Small intestine (tissue), 7 donors: Measurements from ENCODE around the gene PSMD5. TPM values are rescaled to one million over a fixed set of nuclear protein-coding genes. Genes with fewer than 3 reads are reported as not detected.
A peak's percentile ranks its signal among the peaks of the same experiment; 100 is the strongest.

Experiments
- DNase-seq, 2 donors: peaks; one replicate each; pipeline versions ENCODE4 v3.0.0 to v3.0.0-alpha.2; 2013
- FAIRE-seq: peaks from 2 replicates; lab custom pipeline; 2012; peaks lifted over from hg19 to GRCh38; lab: Jason Lieb, UNC
- H3K27ac ChIP-seq, 3 donors: one replicate each; pipeline ENCODE4 v1.5.1; 2013; ENCODE audit warnings: low read length in 2 of 3, mild to moderate bottlenecking in 2 of 3, control low read depth in 1 of 3, inconsistent platforms in 1 of 3, low read depth in 1 of 3, moderate library complexity in 1 of 3
- H3K27me3 ChIP-seq, 3 donors: one replicate each; pipeline ENCODE4 v1.6.1; 2013; ENCODE audit warnings: low read length in 3 of 3, inconsistent platforms in 1 of 3; ENCODE audit not compliant: control insufficient read depth in 3 of 3, insufficient read depth in 3 of 3
- H3K36me3 ChIP-seq, 3 donors: one replicate each; pipeline ENCODE4 v1.6.1; 2013; ENCODE audit warnings: low read length in 3 of 3, inconsistent platforms in 1 of 3, low read depth in 1 of 3, mild to moderate bottlenecking in 1 of 3, moderate library complexity in 1 of 3; ENCODE audit not compliant: control insufficient read depth in 3 of 3, insufficient read depth in 2 of 3
- H3K4me1 ChIP-seq, 3 donors: one replicate each; pipeline ENCODE4 v1.6.1; 2013; ENCODE audit warnings: low read length in 2 of 3, inconsistent platforms in 1 of 3, low read depth in 1 of 3, mild to moderate bottlenecking in 1 of 3, moderate library complexity in 1 of 3; ENCODE audit not compliant: control insufficient read depth in 3 of 3, insufficient read depth in 2 of 3
- H3K4me3 ChIP-seq, 3 donors: one replicate each; pipeline ENCODE4 v1.5.1; 2013; ENCODE audit warnings: low read length in 3 of 3, control low read depth in 1 of 3, inconsistent platforms in 1 of 3, low read depth in 1 of 3, mild to moderate bottlenecking in 1 of 3, moderate library complexity in 1 of 3
- H3K9me3 ChIP-seq, 2 donors: one replicate each; pipeline ENCODE4 v1.6.1; 2013; ENCODE audit warnings: low read depth in 1 of 2, low read length in 1 of 2; ENCODE audit not compliant: control insufficient read depth in 2 of 2, insufficient read depth in 1 of 2
- WGBS, 3 donors: extraction: QIAGEN DNeasy Blood & Tissue Kit; methylation state at CpG; one replicate each; pipeline ENCODE4 v1.1.7; 2013; 5-methylcytosine and 5-hydroxymethylcytosine counted together
- polyA plus RNA-seq, 4 donors: library from polyadenylated mRNA; stranded (reverse) in 3 of 4; unstranded in 1 of 4; fragments of 200-250 nt in 3 of 4; fragments of 120-200 nt in 1 of 4; gene quantifications; one replicate each; pipeline versions ENCODE4 v1.2.1 to v1.2.3, GENCODE V29; 2013
- donor health status: healthy with polysubstance abuse.
- donor health status: control.
- donor health status: control.
- donor health status: Bipolar disorder and iron deficiency.
- donor health status: healthy.

PSMD5 gene
- polyA plus RNA-seq, 4 donors: 15.4 to 26.7 (median 16.7) TPM

GRCh38 chr9:120779227-120779626 lies 63.5 kb downstream of the PSMD5 start:
- H3K27me3 ChIP-seq: no peaks in the 10 kb centered on the region
- peaks cover 0 to 7% (median 0%) of the 10 kb centered on the region in 3 donors for H3K4me1 ChIP-seq
- H3K36me3 ChIP-seq: peaks cover under 1 to 28% (median 27%) of the 10 kb centered on the region in 3 donors
- H3K4me3 ChIP-seq: no peak overlapping the region
- no peaks in the 10 kb centered on the region for H3K9me3 ChIP-seq
- DNase-seq: no peak
- no peak for FAIRE-seq
- H3K27ac ChIP-seq: no peak overlapping the region

DNA sequence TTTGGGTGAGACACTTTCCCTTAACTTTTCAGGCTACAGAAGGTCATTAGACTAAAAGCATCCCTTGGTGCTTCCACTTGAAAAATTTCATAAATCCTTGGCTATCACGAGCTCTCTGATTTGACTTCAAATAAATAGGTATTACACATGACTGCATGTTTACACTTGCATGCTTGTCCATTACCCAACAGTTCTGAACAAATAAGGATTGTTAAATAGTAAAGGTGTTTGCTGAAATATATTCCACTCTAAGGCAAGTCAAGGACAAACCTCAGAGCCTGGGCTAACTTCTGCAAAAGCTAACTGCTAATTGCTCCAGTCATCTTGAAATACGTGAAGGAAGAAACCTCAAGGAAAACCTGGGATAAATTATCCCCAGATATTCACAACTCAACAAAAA lies 64.0 kb downstream of the PSMD5 start:
- DNase-seq: no peak
- H3K4me1 ChIP-seq: peaks cover 0 to 7% (median 0%) of the 10 kb centered on the region in 3 donors
- WGBS, 3 donors: 86 to 91% (median 90%) methylated on average over 2 of the region's 2 CpGs
- H3K9me3 ChIP-seq: no peaks in the 10 kb centered on the region
- H3K4me3 ChIP-seq: no peak overlapping the region
- no peak for FAIRE-seq
- no peaks in the 10 kb centered on the region for H3K27me3 ChIP-seq
- H3K27ac ChIP-seq: no peak overlapping the region
- H3K36me3 ChIP-seq: peaks cover 2 to 30% (median 27%) of the 10 kb centered on the region in 3 donors

DNA sequence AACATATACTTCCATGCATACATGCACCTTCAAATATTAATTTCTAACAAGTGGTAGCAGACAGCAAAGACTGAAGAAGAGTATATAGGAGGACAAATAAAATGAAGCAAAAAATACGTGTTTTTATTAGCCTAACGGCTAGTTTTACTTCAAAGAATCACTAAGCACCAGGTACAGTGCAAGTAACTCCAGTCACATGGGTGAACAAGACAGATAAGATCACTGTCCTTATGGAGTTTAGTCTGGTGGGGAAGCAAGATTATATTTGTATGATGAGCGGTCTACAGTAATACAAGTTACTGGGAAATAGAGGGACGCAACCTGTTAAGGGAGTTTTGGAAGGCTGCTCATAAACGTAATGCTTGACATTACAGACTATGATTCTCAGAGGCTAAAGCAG lies 65.5 kb downstream of the PSMD5 start:
- FAIRE-seq (no peak), DNase-seq (no peak)
- no peaks in the 10 kb centered on the region for H3K9me3 ChIP-seq
- no peak overlapping the region for H3K4me3 ChIP-seq
- 93 to 95% (median 94%) methylated on average over 5 of the region's 5 CpGs for WGBS, 3 donors
- H3K27ac ChIP-seq: no peak overlapping the region
- H3K27me3 ChIP-seq: no peaks in the 10 kb centered on the region
- H3K36me3 ChIP-seq: peaks cover 2 to 27% (median 25%) of the 10 kb centered on the region in 3 donors
- H3K4me1 ChIP-seq: peaks cover 0 to 6% (median 0%) of the 10 kb centered on the region in 3 donors

GRCh38 chr9:120776788-120777187 lies 65.9 kb downstream of the PSMD5 start:
- Histone ChIP-seq H3K27me3 (no peaks in the 10 kb centered on the region), H3K4me1 (peaks cover 0 to 6% (median 0%) of the 10 kb centered on the region in 3 donors), H3K9me3 (no peaks in the 10 kb centered on the region), H3K4me3 (no peak overlapping the region), H3K36me3 (peaks cover 2 to 28% (median 25%) of the 10 kb centered on the region in 3 donors), H3K27ac (no peak overlapping the region)
- no peak for FAIRE-seq
- DNase-seq: no peak
- 95 to 100% (median 97%) methylated on average over 1 of the region's 1 CpG for WGBS, 3 donors

DNA sequence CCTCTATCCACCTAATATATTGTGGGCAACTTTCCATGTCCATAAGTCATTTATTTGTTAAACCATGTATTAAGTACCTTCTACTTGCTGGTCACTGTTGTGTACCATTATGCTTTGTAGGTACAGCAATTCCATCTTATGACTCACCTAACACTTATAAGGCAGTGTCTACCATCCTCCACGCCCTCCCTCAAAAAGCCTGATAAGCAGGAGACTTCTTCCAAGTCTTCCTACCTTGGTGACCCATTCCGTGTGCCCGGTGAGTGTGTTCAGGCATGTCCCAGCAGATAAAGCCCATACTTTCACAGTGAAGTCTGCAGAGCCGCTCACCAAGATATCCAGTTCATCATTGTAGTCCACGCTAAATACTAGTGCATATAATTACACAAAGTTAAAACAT lies 66.9 kb downstream of the PSMD5 start:
- Histone ChIP-seq H3K9me3 (no peaks in the 10 kb centered on the region), H3K36me3 (peaks cover 6 to 32% (median 27%) of the 10 kb centered on the region in 3 donors), H3K27me3 (no peaks in the 10 kb centered on the region), H3K27ac (no peak overlapping the region), H3K4me3 (no peak overlapping the region), H3K4me1 (peaks cover 0 to 6% (median 0%) of the 10 kb centered on the region in 3 donors)
- DNase-seq (no peak), FAIRE-seq (no peak)
- 83 to 95% (median 93%) methylated on average over 5 of the region's 5 CpGs for WGBS, 3 donors

DNA sequence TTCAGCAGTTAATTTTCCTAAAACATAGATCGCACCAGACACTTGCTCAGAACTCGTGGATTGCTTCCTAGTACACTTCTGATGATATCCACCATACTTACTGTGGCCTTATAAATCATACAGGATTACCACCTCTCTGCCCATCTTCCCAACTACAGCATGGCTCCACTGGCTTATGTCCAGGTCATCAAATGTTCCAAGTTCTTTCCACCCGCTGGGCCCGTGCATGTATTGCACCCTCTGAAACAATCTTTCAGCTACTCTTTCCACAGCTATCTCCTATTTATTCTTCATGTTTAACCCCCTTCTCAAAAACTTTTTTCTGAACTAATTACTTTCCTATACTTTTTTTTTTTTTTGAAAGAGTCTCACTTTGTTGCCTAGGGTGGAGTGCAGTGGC lies 68.0 kb downstream of the PSMD5 start:
- Histone ChIP-seq H3K9me3 (no peaks in the 10 kb centered on the region), H3K27ac (no peak overlapping the region), H3K4me1 (peaks cover 0 to 9% (median 0%) of the 10 kb centered on the region in 3 donors), H3K4me3 (no peak overlapping the region), H3K36me3 (peaks cover 12 to 35% (median 29%) of the 10 kb centered on the region in 3 donors), H3K27me3 (no peaks in the 10 kb centered on the region)
- 92 to 96% (median 93%) methylated on average over 4 of the region's 4 CpGs for WGBS, 3 donors
- FAIRE-seq: no peak
- no peak for DNase-seq

DNA sequence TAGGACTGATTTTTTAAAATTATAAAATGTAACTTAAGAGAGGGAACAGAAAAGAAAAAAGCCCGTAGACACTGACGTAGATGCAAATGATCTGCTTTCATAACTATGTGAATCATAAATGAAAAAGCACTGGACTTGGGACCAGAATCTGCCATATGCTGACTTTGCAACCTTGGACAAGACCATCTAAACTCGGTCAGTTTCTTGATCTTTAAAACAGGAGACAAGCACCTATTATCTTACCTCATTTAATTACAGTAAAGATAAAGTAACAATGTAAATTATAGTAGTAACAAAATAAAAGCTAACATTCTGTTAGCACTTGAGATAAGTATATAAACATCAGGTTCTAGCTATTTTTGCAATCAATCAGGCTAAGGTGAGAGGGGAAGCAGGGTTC lies 69.5 kb downstream of the PSMD5 start:
- H3K27me3 ChIP-seq: no peaks in the 10 kb centered on the region
- FAIRE-seq (no peak), DNase-seq (peak; percentile 53 to 76)
- no peak overlapping the region for H3K4me3 ChIP-seq
- H3K4me1 ChIP-seq: peaks cover 0 to 23% (median 0%) of the 10 kb centered on the region in 3 donors
- H3K36me3 ChIP-seq: peaks cover 13 to 32% (median 22%) of the 10 kb centered on the region in 3 donors
- WGBS, 3 donors: 44 to 72% (median 46%) methylated on average over 3 of the region's 3 CpGs
- peak overlapping the region in 1 of 3 donors; percentile 66 for H3K27ac ChIP-seq
- H3K9me3 ChIP-seq: no peaks in the 10 kb centered on the region

DNA sequence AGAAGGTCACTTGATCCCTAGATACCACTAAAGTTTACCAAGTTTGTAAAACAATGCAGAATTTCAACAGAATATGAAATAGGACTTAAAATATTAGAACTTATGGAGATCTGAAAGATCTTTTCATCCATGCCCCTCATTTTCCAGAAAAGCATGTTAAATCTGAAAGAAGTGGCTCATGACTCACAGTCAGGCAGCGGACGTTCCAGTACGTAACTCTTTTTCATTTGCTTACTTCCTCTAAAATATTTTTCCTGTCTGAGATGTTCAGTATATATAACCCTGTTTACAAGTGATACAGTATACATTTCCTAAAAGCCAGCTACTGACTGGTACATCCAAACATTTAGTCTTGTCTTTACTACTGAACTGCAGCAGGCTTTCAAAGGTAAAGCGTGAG lies 71.8 kb downstream of the PSMD5 start:
- DNase-seq (no peak), FAIRE-seq (no peak)
- Histone ChIP-seq H3K27ac (no peak overlapping the region), H3K36me3 (peaks cover 14 to 27% (median 15%) of the 10 kb centered on the region in 3 donors), H3K9me3 (no peaks in the 10 kb centered on the region), H3K27me3 (no peaks in the 10 kb centered on the region), H3K4me1 (peaks cover 3 to 42% (median 3%) of the 10 kb centered on the region in 3 donors), H3K4me3 (no peak overlapping the region)
- WGBS, 3 donors: 92 to 97% (median 96%) methylated on average over 4 of the region's 4 CpGs

DNA sequence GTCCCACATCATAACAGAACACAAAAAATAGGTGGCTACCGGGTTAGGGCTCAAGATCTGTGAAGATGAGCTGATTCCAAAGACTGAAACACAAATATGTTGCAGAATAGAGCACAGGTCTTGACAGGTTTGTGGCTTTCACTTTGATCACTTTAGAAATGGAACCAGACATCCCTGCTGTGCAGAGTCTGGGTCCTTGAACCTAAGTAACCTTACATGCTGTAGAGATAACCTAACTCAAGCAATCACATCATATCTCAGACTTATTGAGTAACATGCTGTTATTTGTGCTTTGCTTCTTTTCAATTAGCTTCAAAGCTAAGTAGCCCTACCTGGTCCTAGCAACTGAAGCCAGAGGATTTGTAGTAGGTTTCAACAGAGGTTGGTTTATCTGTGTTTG lies 73.8 kb downstream of the PSMD5 start:
- Histone ChIP-seq H3K9me3 (no peaks in the 10 kb centered on the region), H3K27me3 (no peaks in the 10 kb centered on the region), H3K27ac (peak overlapping the region in 1 of 3 donors; percentile 34), H3K4me3 (no peak overlapping the region), H3K4me1 (peaks cover 3 to 45% (median 3%) of the 10 kb centered on the region in 3 donors), H3K36me3 (peaks cover 10 to 25% (median 19%) of the 10 kb centered on the region in 3 donors)
- 72 to 82% (median 81%) methylated on average over 1 of the region's 1 CpG for WGBS, 3 donors
- DNase-seq (peak; percentile 28 to 62), FAIRE-seq (no peak)
